CMK (cell line): Measurements from ENCODE around the gene RBBP5.

Experiments
- DNase-seq: peaks from one replicate; pipeline ENCODE4 v3.0.0-alpha.2; 2010; ENCODE audit warnings: low read depth

The RBBP5 gene

GRCh38 chr1:205129447-205130029, 7.8 kb upstream of the RBBP5 start:
- DNase-seq = no peak

DNA sequence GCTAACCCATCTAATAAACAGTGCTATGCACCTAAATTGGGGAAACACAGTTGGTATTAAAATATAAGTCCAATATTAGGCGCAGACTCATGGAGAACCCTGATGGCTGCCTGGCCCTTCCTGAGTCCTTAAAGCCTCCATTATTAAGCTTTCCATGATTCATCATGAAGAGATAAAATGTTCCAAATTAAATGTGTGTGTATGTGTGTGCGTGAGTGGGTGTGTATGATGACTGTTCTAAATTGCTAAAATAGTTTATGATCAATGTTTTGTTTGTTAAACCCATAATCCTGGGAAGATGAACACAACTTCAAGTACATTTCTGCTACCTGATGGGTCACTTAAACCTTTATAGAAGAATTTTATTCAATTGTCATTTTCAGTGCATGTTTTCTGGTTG, 6.3 kb upstream of the RBBP5 start:
- DNase-seq = no peak

GRCh38 chr1:205127646-205128045, 5.9 kb upstream of the RBBP5 start:
- DNase-seq = no peak

- DNase-seq = no peak
Observed at GRCh38 chr1:205124726-205125125, 2.9 kb upstream of the RBBP5 start.

DNA sequence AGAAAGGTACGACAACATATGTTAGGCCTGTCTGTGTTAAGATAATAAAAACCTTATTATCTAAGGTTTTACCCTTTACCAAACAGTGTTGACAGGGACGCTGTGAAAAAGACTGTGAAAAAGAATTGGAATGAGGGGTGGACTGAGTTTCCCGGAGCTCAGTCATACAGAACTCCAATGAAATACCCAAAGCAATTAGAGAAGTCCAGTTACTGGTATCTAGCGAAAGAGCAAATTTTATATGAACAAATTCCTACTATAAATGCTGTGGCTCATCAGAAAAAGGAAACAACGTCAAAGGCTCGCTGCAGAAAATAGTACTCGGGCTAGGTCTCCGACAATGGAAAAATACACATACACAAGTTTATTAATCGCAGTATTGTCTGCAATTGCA, 708 bp upstream of the RBBP5 start:
- no peak for DNase-seq

GRCh38 chr1:205118752-205119151, 3.0 kb downstream of the RBBP5 start:
- no peak for DNase-seq

GRCh38 chr1:205111354-205111753, 10.4 kb downstream of the RBBP5 start:
- DNase-seq = no peak

DNA sequence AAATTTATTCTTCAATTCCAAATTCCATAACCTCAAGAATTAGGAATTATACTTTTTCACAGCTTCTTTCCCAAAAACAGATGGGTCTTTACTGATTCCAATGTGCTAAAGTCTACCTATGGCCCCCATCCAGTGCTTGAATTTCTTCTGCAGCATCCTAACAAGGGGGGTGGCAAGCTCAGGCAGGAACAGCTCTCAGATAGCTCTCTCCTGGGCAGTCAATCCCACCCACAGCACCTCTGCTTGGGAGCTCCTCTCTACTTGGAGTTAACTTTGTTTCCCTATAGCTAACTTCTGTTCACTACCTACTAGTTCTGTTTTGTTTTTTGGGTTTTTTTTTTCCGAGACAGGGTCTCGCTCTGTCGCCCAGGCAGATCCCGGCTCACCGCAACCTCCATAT, 12.1 kb downstream of the RBBP5 start:
- no peak for DNase-seq

- no peak for DNase-seq
Observed at GRCh38 chr1:205109269-205109668, 12.5 kb downstream of the RBBP5 start.

GRCh38 chr1:205108464-205108863, 13.3 kb downstream of the RBBP5 start:
- no peak for DNase-seq

DNA sequence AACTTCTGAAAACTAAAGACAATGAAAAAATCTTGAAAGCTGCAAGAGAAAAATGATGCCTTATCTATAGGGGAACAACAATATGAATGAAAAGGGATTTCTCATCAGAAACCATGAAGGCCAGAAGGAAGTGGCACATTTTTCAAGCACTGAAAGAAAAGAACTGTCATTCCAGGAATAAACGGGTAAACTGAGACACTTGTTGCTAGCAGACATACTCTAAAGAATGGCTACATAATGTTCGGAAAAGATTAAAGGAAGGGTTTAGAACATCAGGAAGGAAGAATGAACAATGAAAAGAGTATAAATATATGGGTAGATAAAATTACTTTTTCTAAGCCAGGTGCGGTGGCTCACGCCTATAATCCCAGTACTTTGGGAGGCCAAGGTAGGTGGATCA, 14.5 kb downstream of the RBBP5 start:
- no peak for DNase-seq

DNA sequence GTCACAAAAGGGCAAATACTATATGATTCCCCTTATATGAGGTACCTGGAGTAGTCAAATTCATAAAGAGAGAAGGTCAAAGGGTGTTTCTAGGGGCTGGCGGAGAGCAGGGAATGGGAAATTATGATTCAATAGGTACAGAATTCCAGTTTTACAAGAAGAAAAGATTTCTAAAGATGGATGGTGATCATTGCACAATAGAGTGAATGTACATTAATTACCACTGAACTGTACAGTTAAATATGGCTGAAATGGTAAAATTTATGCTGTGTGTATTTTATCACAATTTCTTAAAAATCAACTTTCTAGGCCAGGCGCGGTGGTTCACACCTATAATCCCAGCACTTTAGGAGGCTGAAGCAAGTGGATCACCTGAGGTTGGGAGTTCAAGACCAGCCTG, 19.4 kb downstream of the RBBP5 start:
- DNase-seq = no peak

- DNase-seq = no peak
Observed at GRCh38 chr1:205098242-205098641, 23.5 kb downstream of the RBBP5 start.

DNA sequence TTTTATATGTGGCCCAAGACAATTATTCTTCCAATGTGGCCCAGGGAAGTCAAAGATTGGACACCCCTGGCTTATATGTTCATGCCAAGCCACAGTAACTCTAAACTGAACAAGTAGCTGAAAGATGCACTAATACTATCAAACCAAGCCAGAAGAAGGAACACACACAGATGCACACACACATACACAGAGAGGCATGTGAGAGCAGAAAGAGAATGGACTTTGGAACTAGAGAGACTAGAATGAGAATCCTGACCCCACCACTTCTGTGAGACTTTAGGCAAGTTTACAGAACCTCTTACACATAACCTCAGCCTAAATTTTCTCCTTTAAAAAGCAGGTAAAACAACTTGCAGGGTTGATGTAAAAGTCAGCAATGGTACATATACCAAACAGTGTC, 26.4 kb downstream of the RBBP5 start:
- DNase-seq = no peak

GRCh38 chr1:205091043-205091740, 30.6 kb downstream of the RBBP5 start:
- no peak for DNase-seq

- DNase-seq = no peak
Observed at GRCh38 chr1:205088341-205088740, 33.4 kb downstream of the RBBP5 start.

GRCh38 chr1:205084360-205084759, 37.4 kb downstream of the RBBP5 start, which contains the start of gene TMEM81:
Gene TMEM81, minus strand, starts transcription at chr1:205084460. Its CDS starts 140 bp downstream, at chr1:205084320.
- no peak for DNase-seq

DNA sequence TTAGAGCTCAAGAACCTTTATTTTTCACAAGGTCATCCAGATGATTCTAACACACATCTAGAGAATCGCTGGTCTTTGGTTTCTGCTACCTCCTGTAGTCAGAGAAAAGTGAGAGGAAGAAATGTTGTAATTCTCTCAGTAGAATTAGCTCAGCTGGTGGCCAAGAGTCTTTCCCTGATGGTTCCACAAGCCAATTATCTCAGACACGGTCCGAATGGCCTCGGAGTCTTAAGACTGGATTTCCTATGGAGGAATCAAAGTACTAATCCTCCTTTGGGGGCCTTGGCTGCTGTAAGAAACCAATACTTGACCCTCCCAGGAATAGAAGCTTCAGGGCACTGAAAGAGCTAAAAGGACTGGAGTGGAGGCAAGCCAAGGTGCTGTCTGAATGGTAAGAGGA, 39.3 kb downstream of the RBBP5 start:
- no peak for DNase-seq

GRCh38 chr1:205077934-205078311, 43.9 kb downstream of the RBBP5 start:
- DNase-seq = no peak

DNA sequence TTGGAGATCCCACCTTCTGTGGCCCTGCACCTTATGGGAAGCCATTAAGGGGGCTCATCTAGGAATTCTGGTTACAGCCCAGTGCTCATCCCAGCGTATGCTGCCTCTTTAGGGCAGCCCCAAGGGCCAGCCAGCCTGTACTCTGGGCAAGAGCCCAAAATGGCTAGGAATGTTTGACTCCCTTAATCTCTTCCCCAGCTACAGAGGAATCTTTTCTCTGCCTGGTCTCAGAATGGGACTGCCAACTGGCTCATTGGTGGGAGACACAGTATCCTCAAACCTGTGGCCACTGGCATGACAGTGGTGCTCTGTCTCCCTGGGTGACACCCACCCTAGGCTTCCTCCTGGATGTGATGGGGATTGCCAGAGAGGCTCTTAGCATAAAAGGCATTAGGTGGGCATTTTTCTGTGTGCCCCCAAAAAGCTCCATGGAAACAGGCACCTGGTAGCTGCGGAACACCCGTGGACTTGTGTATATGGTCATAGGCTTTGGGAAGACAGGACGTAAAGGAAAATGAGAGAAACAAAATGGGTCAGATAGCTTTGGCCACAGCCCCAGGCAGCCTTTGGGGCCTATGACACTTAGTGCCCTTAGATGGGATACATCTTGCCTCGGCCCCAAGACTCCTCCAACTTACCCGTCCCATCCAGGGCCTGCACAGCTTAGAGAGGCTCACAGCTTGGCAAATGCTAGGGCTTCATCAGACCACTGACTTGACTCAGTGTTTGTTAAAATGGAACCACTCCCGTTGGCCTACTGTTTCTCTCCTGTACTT, 44.4 kb downstream of the RBBP5 start:
- DNase-seq = no peak

DNA sequence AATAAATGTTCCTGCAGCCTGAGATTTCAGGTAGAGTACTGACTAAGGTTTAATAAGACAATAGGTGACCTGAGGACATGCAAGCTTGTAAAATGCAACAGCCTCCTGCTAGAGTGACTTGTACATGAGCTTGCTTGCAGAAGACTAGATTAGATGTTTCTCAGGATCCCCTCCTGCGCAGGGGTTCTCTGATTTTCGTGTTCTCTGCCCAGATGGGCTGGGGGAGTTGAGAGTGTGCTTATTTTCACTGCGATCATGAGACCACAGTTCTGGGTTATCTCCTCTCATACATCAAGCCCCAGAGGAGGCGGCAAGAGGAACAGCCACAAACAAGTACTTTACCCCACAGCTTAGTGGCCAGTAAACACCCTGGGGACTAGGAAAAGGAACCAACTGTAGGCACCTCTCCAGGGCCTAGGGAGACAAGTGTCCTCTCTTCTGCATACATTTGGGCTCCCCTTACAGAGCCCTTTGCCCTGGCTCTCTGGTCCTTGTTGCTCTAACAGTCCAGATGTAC, 45.5 kb downstream of the RBBP5 start:
- DNase-seq = peak; percentile 42

GRCh38 chr1:205075642-205076155, 46.1 kb downstream of the RBBP5 start:
- DNase-seq = no peak

GRCh38 chr1:205074513-205074912, 47.3 kb downstream of the RBBP5 start:
- no peak for DNase-seq
